SK-N-SH (cell line): ENCODE measurements around the gene MALRD1. TPM values are rescaled to one million over a fixed set of nuclear protein-coding genes. Genes with fewer than 3 reads are reported as not detected.

Experiments used
- CTCF ChIA-PET: fragments of 300-600, 350-600 bp; formaldehyde crosslinking; extraction: SDS; loops from one replicate; lab custom pipeline; 2021; lab: Yijun Ruan, JAX
- POLR2A ChIA-PET: fragments of 350-600 bp; sonication (Branson Sonifier 250); formaldehyde crosslinking; extraction: SDS; loops from one replicate; lab custom pipeline; 2020; ENCODE audit warnings: antibody characterized with exemption, inconsistent platforms; lab: Yijun Ruan, JAX
- DNase-seq: peaks from one replicate; pipeline ENCODE4 v3.0.0; 2012
- H2AFZ ChIP-seq: fragments of 200-600 bp; sonication (generic); 2 replicates; pipeline ENCODE4 v1.8.1; 2016; ENCODE audit warnings: antibody characterized with exemption, mild to moderate bottlenecking, low read depth
- H3F3A ChIP-seq: fragments of 200-600 bp; sonication (generic); replicated peaks from 2 replicates; pipeline ENCODE3; 2016; ENCODE audit warnings: antibody characterized with exemption, mild to moderate bottlenecking; ENCODE audit not compliant: insufficient read depth
- H3K27ac ChIP-seq, 2 experiments: fragments of 200-500 bp in 1 of 2; fragments of 200-600 bp in 1 of 2; sonication (Bioruptor generic) in 1 of 2; sonication (generic), shearing (Covaris generic) in 1 of 2; 2 replicates each; pipeline versions ENCODE4 v1.5.1 to v1.6.1; 2014 to 2016; ENCODE audit warnings: low read depth in 2 of 2, inconsistent platforms in 1 of 2, low read length in 1 of 2, mild to moderate bottlenecking in 1 of 2, mixed read lengths in 1 of 2
- H3K27me3 ChIP-seq: fragments of 200-600 bp; sonication (generic), shearing (Covaris generic); 2 replicates; pipeline ENCODE4 v1.6.1; 2016; ENCODE audit warnings: mixed run types; ENCODE audit not compliant: insufficient read depth
- H3K36me3 ChIP-seq, 2 experiments: fragments of 200-500 bp in 1 of 2; fragments of 200-600 bp in 1 of 2; sonication (Bioruptor generic) in 1 of 2; sonication (generic) in 1 of 2; replicated peaks in 1 of 2; 2 replicates each; pipeline versions ENCODE3 to v1.5.1; 2014 to 2016; ENCODE audit warnings: low read length in 1 of 2, mild to moderate bottlenecking in 1 of 2; ENCODE audit not compliant: insufficient read depth in 2 of 2, control insufficient read depth in 1 of 2
- H3K4me1 ChIP-seq, 2 experiments: fragments of 200-500 bp in 1 of 2; fragments of 200-600 bp in 1 of 2; sonication (Bioruptor generic) in 1 of 2; sonication (generic), shearing (Covaris generic) in 1 of 2; 2 replicates each; pipeline versions ENCODE4 v1.5.1 to v1.6.1; 2014 to 2016; ENCODE audit warnings: low read depth in 1 of 2, low read length in 1 of 2, mixed run types in 1 of 2; ENCODE audit not compliant: insufficient read depth in 2 of 2, control insufficient read depth in 1 of 2
- H3K4me2 ChIP-seq: fragments of 200-600 bp; sonication (generic), shearing (Covaris generic); 2 replicates; pipeline ENCODE4 v1.6.1; 2017; ENCODE audit warnings: mixed run types
- H3K4me3 ChIP-seq, 2 experiments: fragments of 200-500 bp in 1 of 2; fragments of 200-600 bp in 1 of 2; sonication (Bioruptor generic) in 1 of 2; sonication (generic), shearing (Covaris generic) in 1 of 2; 2 replicates each; pipeline versions ENCODE4 v1.5.1 to v1.8.1; 2014 to 2016; ENCODE audit warnings: low read depth in 2 of 2, inconsistent platforms in 1 of 2, low read length in 1 of 2, mild to moderate bottlenecking in 1 of 2, mixed read lengths in 1 of 2, moderate library complexity in 1 of 2
- H3K79me2 ChIP-seq: fragments of 200-600 bp; sonication (generic); 2 replicates; pipeline ENCODE4 v1.8.1; 2017; ENCODE audit warnings: mild to moderate bottlenecking; ENCODE audit not compliant: insufficient read depth
- H3K9ac ChIP-seq: fragments of 200-600 bp; sonication (generic); 2 replicates; pipeline ENCODE4 v1.6.1; 2017; ENCODE audit warnings: mixed run types
- H3K9me2 ChIP-seq: fragments of 200-600 bp; sonication (generic); 2 replicates; pipeline ENCODE4 v1.6.1; 2017; ENCODE audit warnings: mixed run types
- H3K9me3 ChIP-seq: fragments of 200-600 bp; sonication (generic); 2 replicates; pipeline ENCODE4 v1.6.1; 2017; ENCODE audit warnings: mixed run types, mild to moderate bottlenecking, moderate library complexity
- H4K20me1 ChIP-seq: fragments of 200-600 bp; sonication (generic); 2 replicates; pipeline ENCODE4 v1.6.1; 2017; ENCODE audit warnings: mild to moderate bottlenecking, mixed run types; ENCODE audit not compliant: insufficient read depth
- CTCF ChIP-seq: fragments of 200-600 bp; sonication (generic); IDR thresholded peaks from 2 replicates; pipeline ENCODE4 v1.6.1; 2017; ENCODE audit warnings: antibody characterized with exemption, mild to moderate bottlenecking, moderate library complexity
- EP300 ChIP-seq, 2 experiments: IDR thresholded peaks; 2 replicates each; pipeline versions ENCODE4 v1.4.0 to v1.6.1; 2012; ENCODE audit warnings: borderline replicate concordance in 1 of 2, low read depth in 1 of 2, low read length in 1 of 2
- EZH2phosphoT487 ChIP-seq: fragments of 200-600 bp; sonication (generic); IDR thresholded peaks from 2 replicates; pipeline ENCODE4 v1.6.1; 2017; ENCODE audit warnings: low read depth, mixed run types, mild to moderate bottlenecking, antibody characterized with exemption, moderate library complexity, borderline replicate concordance
- FOXM1 ChIP-seq: IDR thresholded peaks from 2 replicates; pipeline ENCODE4 v1.4.0; 2012; ENCODE audit warnings: low read depth, mild to moderate bottlenecking
- IRF3 ChIP-seq: fragments of 150-350 bp; IDR thresholded peaks from 2 replicates; pipeline ENCODE4 v1.6.1; 2016; ENCODE audit warnings: mild to moderate bottlenecking, low read depth, low read length
- MXI1 ChIP-seq: IDR thresholded peaks from 2 replicates; pipeline ENCODE4 v1.6.1; 2012; ENCODE audit warnings: mild to moderate bottlenecking, low read depth, low read length, improper control_type of control experiment
- NFIC ChIP-seq: IDR thresholded peaks from 2 replicates; pipeline ENCODE4 v1.4.0; 2012; ENCODE audit warnings: borderline replicate concordance
- NRF1 ChIP-seq: IDR thresholded peaks from 2 replicates; pipeline ENCODE4 v1.6.1; 2012; ENCODE audit warnings: low read depth, mild to moderate bottlenecking, low read length
- PBX3 ChIP-seq: IDR thresholded peaks from 2 replicates; pipeline ENCODE4; 2012
- POLR2AphosphoS5 ChIP-seq: IDR thresholded peaks from 2 replicates; pipeline ENCODE4 v1.6.1; 2012; ENCODE audit warnings: low read depth, low read length
- RCOR1 ChIP-seq: fragments of 150-350 bp; IDR thresholded peaks from 2 replicates; pipeline ENCODE4 v1.6.1; 2017; ENCODE audit warnings: antibody characterized with exemption, low read length
- REST ChIP-seq: IDR thresholded peaks from 2 replicates; pipeline ENCODE4 v1.6.1; 2012; ENCODE audit warnings: mild to moderate bottlenecking, low read depth, low read length, moderate library complexity
- SMC3 ChIP-seq: IDR thresholded peaks from 2 replicates; pipeline ENCODE4 v1.6.1; 2012; ENCODE audit warnings: low read depth, low read length, improper control_type of control experiment
- TAF1 ChIP-seq: IDR thresholded peaks from 2 replicates; pipeline ENCODE4 v1.6.1; 2012; ENCODE audit warnings: low read depth, mild to moderate bottlenecking, low read length, moderate library complexity, borderline replicate concordance
- TCF12 ChIP-seq: IDR thresholded peaks from 2 replicates; pipeline ENCODE4 v1.4.0; 2012
- TEAD4 ChIP-seq: IDR thresholded peaks from 2 replicates; pipeline ENCODE4 v1.4.0; 2012; ENCODE audit warnings: mild to moderate bottlenecking, borderline replicate concordance; ENCODE audit not compliant: insufficient read depth
- WGBS: methylation state at CpG from one replicate; pipeline ENCODE4 v1.1.6; 2017; ENCODE audit warnings: low lambda C conversion rate; 5-methylcytosine and 5-hydroxymethylcytosine counted together
- polyA plus RNA-seq, 3 experiments: library from polyadenylated mRNA; depleted of rRNA; stranded (reverse); fragments of >200 nt; gene quantifications; 2 replicates each; pipeline ENCODE4 v1.2.3, GENCODE V29; 2012

The MALRD1 gene
- polyA plus RNA-seq, 1 of the 3 experiments (the other 2 are of a cell fraction) = not detected

- no peak for TF ChIP-seq NFIC
- no peak for TF ChIP-seq EP300 (IDR thresholded peaks at IDR 0.05; ENCODE audit: borderline replicate concordance in 1 of 2, low read depth in 1 of 2, low read length in 1 of 2)
- no peak for TF ChIP-seq MXI1
- no peak for TF ChIP-seq SMC3
- TF ChIP-seq FOXM1 = no peak
- TF ChIP-seq TCF12 = no peak
- TF ChIP-seq TEAD4 = no peak
- no peak for TF ChIP-seq EZH2phosphoT487
These were observed 655.9 kb downstream of the MALRD1 start (continued) for GRCh38 chr10:19704544-19704943.

GRCh38 chr10:19705250-19705649 is 656.6 kb downstream of the MALRD1 start:
- no peak overlapping the region for H2AFZ ChIP-seq
- H3K9ac ChIP-seq = no peak overlapping the region

More at GRCh38 chr10:19705250-19705649, 656.6 kb downstream of the MALRD1 start:
- ChIA-PET POLR2A (no interaction called here), CTCF (no interaction called here)
- H3K4me3 ChIP-seq = no peak overlapping the region
- H3K79me2 ChIP-seq = no peaks in the 10 kb centered on the region
- WGBS = 77% methylated on average over 6 of the region's 6 CpGs
- H3K9me2 ChIP-seq = no peaks in the 10 kb centered on the region
- TF ChIP-seq NRF1 (no peak), POLR2AphosphoS5 (no peak), PBX3 (no peak), CTCF (no peak), NFIC (no peak), REST (no peak), MXI1 (no peak), TAF1 (no peak), RCOR1 (no peak), EZH2phosphoT487 (no peak), IRF3 (no peak), EP300 (IDR thresholded peaks at IDR 0.05; ENCODE audit: borderline replicate concordance in 1 of 2, low read depth in 1 of 2, low read length in 1 of 2) (no peak)
- TF ChIP-seq, all 33 proteins: peak for 0
- H4K20me1 ChIP-seq = no peaks in the 10 kb centered on the region
- no peaks in the 10 kb centered on the region for H3F3A ChIP-seq
- no peak for DNase-seq
- H3K27me3 ChIP-seq = no peaks in the 10 kb centered on the region
- H3K4me1 ChIP-seq = peaks cover 0 to 8% of the 10 kb centered on the region in 2 experiments; a peak in 1 of 4 replicates
- H3K4me2 ChIP-seq = no peak overlapping the region
- no peaks in the 10 kb centered on the region for H3K36me3 ChIP-seq
- no peaks in the 10 kb centered on the region for H3K9me3 ChIP-seq
- no peak overlapping the region for H3K27ac ChIP-seq
